Hair follicle dermal papilla cell (primary cell): ENCODE results near the gene POLR3G. TPM values are rescaled to one million over a fixed set of nuclear protein-coding genes. Genes with fewer than 3 reads are reported as not detected.

Source experiments
- total RNA-seq: library from RNA; depleted of rRNA; stranded (reverse); fragments of >200 nt; gene quantifications from 2 replicates; pipeline ENCODE4 v1.2.3, GENCODE V29; 2012

POLR3G gene, protein sequence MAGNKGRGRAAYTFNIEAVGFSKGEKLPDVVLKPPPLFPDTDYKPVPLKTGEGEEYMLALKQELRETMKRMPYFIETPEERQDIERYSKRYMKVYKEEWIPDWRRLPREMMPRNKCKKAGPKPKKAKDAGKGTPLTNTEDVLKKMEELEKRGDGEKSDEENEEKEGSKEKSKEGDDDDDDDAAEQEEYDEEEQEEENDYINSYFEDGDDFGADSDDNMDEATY
- 2.4 and 2.9 TPM in 2 replicates for total RNA-seq

DNA sequence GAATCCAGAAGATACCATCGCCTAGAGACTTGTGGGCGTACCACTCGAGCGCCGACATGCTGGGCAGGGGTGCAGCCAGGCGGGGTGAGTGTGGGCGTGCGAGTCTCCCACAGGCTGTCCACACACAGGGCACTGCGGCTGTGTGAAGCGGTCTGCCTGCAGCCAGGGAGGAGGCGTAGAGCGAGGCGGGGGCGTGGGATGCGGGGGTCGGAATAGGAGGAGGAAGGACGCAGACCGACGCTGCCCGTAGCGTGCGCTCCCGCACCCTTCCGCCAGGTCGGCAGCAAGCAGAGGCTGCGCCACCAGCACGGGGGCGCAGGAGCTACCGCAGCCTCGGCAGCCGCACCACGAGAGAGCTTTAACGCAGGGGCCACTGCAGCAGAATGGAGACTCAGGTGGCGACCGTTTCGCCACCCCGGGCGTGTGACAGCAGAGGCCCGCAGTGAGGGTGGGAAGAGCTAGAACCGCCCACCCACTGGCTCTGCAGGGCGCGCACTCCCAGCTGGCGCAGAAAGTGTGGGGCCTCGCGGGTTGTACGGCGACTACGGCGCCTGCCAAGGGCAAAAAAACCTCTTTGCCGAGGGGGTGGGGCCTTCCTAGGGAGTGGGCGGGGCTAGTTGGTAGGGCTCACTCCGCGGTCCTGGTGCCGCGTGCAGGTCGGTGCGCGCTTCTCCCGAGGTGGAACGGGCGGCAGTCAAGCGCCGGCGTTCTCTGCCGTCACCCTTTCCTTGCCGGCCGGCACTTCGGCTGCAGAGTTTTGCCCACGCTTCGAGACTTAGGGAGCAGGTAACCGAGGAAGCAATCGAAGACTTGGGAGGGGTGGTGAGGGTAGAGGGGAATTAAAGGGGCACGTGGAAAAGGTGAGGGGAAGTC, at the start of gene POLR3G, which contains the start of gene MBLAC2:
Gene POLR3G (plus strand): TSS at position 630 of the 873 bp plus-strand sequence. CDS start 10,704 bp downstream, outside the sequence.
Gene MBLAC2 (minus strand): TSS at position 537 of the 873 bp plus-strand sequence. CDS start 479 bp downstream, at position 58.

DNA sequence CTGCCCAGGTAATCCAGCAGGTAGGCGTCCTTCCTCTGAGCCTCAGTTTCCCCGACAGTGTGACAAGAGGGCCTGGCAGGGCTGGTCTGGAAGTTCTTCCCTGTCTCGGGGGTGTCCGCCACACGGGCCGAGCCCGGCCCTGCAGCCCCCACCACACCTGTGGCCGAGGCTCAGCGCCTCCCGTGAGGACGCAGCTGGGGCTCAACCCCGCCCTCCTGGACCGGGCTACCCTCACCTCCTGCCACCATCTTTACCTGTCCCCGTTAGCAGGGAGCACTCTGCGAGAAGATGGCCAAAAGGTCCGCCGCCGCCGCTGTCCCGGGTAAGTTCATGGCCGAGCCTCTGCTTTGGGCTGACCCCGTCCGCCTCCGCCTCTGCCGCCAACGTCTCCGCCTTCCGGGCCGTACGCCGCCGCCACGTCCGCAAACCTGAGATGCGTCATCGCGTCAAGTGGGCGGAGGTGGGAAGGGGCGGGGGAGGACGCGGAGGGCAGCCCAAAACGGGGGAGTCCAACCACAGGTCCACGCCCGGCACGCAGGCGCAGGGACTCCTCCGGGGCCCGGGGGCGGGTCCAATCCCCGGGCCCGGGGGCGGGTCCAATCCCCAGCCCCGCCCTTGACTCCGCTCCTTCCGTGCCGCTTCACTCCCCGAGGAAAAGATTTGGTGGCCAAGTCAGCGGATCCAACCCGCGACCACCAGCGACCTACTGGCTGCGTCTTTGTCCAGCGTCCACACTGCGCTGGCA, 54.7 kb downstream of the POLR3G start, which contains the start of gene LYSMD3:
Gene LYSMD3 (minus strand): TSS at position 391 of the 745 bp plus-strand sequence. CDS start 4,295 bp downstream, outside the sequence.

DNA sequence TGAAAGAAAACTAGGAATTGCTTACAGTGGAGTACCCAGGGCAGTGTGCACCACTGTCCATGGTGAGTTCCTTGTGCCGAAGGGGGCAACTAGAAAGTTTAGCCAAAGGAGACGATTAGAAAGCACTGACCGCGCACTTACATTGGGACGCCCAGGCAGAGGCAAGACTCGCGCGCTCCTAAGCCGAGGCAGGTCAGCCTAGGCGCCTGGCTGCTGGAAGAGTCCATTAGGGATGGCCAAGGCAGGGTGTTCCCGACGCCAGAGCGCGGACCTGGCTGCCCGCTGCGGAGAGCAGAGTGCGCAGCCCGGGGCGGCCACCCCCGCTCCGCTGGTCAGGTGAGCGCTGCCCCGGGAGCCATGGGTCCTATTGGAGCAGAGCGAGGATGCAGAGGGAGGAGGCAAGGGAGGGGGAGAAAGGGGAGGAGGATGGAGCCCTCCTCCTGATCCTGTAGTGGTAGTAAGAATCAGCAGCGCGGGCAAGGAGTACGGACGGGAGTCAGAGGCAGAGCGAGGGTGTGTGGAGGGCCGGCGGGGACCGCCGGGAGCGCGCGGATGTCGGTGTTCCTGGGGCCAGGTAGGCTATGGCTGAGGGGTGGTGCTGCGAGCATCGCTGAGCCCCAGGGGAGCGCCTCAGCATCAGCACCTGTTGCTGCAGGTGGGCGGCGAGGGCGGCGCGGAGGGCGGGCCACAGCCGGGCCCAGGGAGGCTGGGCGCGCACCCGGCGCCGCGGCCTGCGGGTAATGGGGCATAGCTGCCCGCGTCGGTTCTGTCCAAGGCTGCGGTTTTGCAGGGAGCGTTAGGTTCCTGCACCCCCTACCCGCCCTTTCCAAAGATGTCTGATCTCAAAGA, 83.9 kb downstream of the POLR3G start, which contains the start of gene ADGRV1:
Gene ADGRV1 (plus strand): TSS at position 454 of the 849 bp plus-strand sequence. CDS start 99 bp downstream, at position 553.

Other genes with a start within 250 kb of the POLR3G start
- gene CETN3, start 65.1 kb upstream of the POLR3G start, total RNA-seq: 6.5 and 7.0 TPM in 2 replicates
- 6.0 and 7.6 TPM in 2 replicates for gene MBLAC2, start 93 bp upstream of the POLR3G start, total RNA-seq
- gene LYSMD3, start 54.7 kb downstream of the POLR3G start, total RNA-seq: 21.4 and 23.7 TPM in 2 replicates
- gene ADGRV1, start 83.9 kb downstream of the POLR3G start, total RNA-seq: under 0.01 and 0.24 TPM in 2 replicates